NCI-H1436 (cell line): Measurements from ENCODE around the gene ERC1.

Experiments used
- DNase-seq: peaks from one replicate; lab custom pipeline; 2025; lab: John Stamatoyannopoulos, UW

ERC1 gene

DNA sequence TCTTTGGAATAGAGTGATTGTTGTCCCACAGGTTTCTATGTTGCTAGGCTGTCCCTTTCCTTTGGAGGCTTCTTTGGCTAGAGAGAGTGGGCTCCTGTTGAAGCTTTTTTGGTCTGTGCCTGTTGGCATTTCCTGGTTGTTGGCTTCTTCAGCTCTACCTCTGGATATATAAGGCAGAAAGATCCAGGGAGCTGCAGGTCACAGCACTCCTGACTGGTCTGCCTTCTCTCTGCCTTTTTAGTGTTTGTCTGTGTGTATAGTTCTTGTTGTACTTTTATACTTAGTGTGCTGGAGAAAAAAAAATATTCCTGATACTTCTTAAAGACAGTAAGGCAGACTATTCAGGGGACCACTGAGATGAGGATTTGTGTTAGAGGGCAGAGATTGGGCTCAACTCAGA lies 400.7 kb downstream of the ERC1 start:
- no peak for DNase-seq

DNA sequence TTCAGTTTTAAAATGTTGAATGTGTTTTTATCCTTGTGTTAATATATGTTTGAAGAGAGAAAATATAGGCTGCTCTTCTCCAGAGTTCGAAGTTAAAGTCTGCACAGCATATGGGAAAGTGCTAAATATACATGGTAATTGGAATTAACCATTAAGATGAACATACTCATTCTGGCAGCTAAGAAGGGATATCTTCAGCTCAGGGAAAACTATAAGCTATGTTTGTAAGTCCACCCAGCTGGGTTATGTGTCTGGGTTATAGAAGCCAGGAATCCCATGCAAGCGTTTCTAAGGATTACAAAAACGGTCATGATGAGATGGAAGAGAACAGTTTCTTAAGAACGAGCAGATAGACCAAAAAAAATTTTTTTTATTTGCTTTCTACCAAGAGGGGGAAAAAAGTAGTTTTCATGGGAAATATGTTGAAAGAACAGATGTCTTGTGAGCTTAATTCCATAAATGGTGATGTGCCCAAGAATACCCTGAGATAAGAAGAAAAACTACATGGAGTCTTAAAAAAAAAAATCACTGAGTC lies 404.5 kb downstream of the ERC1 start:
- no peak for DNase-seq

DNA sequence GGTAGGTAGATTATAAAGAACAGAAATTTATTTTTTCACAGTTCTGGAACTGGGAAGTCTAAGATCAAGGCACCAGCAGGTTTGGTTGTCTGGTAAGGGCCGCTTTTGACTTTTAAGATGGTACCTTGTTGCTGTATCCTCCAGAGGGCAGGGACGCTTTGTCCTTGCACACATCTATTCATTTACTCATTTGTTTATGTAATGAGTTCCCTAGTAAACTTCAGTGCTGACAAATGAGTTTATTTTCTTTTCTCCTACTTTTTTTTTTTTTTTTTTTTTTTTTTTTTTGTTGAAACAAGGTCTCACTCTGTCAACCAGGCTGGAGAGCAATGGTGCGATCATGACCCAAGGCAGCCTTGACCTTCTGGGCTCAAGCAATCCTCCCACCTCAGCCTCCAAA lies 407.6 kb downstream of the ERC1 start:
- no peak for DNase-seq

DNA sequence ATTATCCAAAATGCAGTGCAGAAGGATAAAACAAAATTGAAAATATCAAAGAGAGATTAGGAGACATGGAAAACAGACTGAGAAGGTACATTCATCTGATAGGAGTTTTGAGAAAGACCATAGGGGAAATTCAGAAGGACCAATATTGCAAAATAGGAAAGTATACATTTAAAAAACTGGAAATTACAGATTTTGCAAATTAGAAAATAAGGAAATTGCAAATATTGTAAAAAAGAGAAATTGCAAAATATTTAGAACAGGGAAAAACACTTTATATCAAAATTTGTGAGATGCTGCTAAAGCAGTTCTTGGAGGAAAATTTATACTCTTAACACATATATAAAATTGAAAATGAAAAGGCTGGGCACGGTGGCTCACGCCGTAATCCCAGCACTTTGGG lies 410.9 kb downstream of the ERC1 start:
- DNase-seq = no peak

DNA sequence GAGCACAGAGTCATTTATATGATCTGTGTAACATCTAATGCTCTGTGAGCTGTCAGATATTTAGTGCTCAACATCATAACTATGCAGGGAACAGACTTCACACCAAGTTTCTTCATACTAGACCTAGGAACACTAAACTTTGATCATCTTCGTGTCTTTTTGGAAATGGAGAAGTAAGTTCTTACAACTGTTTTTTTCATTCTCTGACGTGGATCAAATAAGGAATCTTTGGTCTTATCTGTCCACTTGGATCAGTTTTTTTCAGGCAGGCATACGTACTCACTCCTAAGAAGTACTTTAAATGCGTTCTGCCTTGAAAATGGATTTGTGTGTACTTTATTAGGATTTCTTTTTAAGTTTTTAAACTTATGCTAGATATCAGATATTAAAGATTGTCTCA lies 412.4 kb downstream of the ERC1 start:
- no peak for DNase-seq

DNA sequence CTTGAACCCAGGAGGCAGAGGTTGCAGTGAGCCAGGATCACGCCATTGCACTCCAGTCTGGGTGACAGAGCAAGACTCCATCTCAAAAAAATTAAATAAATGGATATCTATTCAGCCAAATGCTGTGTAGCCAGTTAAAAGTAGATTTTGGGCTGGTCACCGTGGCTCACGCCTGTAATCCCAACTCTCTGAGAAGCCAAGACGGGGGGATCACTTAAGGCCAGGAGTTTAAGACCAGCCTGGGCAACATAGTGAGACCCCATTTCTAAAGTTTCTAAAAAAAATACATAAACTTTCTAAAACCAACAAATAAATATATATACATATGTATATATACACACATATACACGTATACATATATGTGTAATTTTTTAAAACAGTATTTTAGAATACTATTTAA lies 414.6 kb downstream of the ERC1 start:
- DNase-seq = no peak

DNA sequence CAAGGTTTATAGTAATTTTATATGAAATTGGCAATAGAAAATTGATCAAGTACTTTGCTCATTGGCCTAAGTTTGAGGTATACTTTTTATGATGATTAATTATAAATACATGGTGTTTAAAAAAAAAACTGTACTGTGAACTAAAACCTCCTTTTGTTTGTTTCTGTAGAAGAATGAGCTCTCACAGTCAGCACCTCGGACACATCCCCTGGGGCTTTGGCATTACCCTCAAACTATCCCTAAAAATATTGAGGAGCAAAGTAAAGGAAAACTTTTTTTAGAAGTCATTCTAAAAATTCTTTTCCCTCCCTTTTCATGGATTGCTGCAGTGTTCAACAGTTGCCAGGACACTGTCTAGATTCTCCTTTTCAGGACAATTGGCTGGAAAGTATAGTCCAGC lies 419.8 kb downstream of the ERC1 start:
- no peak for DNase-seq

DNA sequence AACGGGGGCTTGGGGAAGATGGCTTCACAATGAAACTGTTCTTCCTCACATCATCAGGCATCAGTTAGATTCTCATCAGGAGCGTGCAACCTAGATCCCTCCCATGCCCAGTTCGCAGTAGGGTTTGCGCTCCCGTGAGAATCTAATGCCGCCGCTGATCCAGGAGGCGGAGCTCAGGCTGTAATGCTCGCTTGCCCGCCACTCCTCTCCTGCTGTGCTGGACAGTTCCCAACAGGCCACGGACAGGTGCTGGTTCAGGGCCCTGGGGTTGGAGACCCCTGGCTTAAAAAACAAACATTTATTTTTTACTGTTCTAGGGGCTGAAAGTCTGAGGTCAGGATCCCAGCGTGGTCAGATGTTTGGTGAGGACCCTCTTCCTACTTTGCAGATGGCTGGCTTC lies 422.9 kb downstream of the ERC1 start:
- no peak for DNase-seq

DNA sequence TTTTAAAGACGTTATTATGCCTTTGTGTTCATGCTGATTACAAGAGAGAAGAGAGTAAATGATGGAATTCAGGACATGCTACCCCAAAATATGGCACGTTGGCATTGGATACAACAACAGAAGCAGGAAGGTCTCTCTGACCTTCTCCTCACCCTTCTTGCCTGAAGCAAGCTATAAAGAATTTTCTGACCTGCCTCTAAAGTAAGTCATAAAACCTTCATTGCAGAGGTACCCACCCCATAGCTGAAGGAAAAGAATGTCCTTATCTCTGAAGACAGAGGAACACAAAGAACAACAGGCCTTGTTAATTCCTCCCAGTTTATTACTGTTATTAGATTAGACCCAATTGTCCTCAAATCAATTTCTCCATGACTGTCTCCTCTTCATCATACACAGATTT lies 427.1 kb downstream of the ERC1 start:
- DNase-seq = no peak

DNA sequence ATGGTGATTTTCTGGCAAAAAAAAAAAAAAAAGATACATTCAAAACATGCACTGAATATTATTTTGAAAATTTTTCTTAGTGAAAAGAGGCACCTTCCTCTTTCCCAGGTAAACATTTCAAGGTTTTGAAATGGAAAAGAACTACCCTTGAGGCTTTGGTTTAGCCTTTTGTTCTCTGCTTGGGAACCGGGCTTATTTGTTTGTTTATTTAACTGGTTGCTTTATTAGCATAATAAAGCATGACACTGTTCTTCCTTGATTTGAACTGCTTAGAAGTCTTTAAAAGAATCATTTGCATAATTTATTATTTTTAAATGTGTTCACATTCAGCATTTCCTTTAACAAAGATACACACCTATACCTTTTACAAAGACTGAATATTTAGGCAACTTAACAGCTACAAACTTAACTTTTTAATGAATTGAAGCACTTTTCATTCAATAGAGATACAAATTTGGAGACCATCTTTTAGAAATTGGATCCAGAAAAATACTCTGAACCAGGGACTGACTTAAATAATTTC lies 428.9 kb downstream of the ERC1 start:
- no peak for DNase-seq

DNA sequence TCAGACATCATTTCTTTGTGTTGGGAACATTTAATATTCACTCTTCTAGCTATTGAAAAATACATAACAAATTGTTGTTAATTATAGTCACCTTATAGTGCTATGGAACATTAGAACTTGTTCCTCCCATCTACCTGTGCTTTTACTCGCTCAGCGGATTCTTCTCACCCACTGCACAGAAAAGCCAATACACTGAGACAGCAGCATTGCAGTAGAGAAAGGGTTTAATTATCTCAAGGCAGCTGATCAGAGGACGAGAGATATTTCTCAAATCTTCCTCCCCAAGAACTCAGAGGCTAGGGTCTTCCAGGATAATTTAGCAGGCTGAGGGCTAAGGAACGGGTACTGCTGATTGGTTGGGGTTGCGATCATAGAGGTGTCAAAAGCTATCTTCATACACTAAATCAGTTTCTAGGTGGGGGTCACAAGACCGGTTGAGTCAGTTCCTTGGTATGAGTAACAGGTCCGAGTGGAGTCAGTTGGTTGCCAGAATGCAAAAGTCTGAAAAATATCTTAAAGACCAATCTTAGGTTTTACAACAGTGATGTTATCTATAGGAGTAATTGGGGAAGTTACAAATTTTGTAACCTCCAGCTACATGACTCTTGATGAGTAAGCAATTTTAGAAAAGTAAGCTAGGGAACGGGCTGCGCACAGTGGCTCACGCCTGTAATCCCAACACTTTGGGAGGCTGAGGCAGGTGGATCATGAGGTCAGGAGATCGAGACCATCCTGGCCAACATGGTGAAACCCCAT lies 430.2 kb downstream of the ERC1 start:
- no peak for DNase-seq

DNA sequence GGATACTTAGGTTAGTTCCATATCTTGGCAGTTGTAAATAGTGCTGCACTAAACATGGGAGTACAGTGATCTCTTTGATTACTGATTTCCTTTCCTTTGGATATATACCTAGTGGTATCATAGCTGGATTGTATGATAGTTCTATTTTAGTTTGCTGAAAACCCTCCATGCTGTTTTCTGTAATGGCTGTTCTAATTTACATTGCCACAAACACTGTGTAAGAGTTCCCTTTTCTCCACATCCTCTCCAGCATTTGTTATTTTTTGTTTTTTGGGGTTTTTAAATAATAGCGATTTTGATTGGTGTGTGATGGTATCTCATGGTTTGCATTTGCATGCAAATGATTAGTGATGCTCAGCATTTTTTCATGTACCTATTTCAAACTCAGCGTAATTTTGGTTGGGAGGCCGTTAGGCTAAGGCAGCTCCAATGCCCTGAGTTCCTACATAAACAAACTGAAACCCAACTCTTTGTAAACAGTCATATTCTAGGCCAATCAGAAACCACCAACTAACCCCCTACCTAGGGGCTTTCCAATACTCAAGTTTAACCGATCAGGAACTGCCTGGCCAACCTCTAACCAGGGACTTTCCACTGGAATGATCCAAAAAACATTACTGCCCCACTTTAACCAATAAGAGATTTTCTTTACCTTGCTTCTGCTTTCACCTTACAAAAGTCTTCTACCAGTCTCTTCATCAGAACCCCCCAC lies 431.7 kb downstream of the ERC1 start:
- DNase-seq = no peak

DNA sequence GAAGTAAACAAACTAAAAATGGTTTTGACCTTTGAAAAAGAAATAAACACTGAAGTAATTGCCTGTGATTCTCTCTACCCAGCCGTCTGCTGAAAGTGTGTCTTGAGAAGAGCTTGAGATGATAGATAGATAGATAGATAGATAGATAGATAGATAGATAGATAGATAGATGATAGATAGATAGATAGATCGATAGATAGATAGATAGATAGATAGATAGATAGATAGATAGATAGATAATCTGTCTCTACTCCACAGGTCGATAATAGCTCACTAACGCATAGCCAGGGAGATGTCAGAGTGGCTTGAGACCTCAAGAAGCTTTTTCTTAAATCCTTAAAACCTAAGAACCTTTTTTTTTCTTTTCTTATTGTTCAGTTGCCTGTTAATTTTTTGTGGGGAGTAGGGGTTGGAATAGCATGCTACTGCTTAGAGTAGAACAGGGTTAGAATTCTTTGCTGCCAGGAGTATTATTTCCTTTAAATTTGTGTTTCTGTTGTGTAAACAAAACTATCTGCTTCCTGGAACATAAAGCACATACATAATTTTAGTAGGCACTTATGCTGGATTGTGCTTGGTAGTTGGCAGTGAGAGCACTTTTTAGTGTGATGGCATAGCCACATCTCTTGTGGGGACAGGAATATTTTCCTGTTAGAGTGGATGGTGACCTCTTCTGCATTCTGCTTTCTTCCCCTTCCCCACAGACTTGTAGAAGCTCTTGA lies 433.8 kb downstream of the ERC1 start:
- no peak for DNase-seq

DNA sequence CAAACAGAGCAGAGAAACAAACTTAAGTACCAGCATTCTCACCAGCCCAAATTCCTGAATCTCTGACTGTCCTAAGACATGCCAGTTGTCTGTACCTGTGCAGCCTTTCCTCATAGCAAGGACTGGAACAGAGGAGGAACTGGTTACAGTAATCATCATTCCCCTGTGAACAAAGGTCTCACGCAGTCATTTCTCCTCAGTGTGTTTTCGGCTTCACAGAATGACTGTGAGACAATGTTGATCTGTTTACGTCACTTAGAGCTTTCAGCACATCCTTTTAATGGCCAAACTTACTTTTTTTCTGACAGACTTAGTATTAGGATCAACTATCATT lies 434.3 kb downstream of the ERC1 start:
- no peak for DNase-seq

DNA sequence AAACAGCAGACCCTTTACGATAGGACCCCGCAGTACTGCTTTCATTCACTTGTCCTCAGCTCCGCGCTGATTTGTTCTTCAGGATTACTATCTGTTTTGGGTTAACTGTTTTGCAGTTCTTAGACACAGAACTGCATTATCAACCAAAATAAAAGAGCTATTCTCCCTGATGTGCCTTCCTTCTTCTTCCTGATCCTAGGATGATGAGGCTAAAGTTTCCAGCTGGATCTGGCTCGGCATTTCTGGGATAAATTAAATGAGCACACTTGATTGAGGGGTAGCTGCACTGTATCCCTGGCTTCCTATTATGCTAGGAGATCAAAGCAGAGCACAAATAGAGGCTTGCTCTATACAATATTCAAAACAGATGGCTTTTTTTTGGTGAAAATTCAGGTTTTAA lies 437.6 kb downstream of the ERC1 start:
- DNase-seq = no peak

DNA sequence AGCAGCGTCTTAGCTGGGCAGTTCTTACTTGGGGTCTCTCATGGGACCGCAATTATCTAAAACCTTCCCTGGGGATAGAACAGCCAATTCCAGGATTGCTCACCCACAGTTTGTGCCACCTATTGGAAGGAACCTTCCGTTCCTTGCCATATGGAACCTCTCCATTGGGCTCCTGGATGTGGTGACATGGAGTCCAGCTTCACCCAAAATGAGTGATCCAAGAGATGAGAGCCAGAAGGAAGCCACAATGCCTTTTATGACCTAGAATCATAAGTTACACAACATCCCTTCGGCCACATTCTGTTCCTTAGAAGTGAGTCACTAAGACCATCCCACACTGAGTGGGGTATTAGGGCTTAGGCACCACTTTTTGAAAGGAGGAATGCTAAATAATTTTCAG lies 439.0 kb downstream of the ERC1 start:
- DNase-seq = no peak

DNA sequence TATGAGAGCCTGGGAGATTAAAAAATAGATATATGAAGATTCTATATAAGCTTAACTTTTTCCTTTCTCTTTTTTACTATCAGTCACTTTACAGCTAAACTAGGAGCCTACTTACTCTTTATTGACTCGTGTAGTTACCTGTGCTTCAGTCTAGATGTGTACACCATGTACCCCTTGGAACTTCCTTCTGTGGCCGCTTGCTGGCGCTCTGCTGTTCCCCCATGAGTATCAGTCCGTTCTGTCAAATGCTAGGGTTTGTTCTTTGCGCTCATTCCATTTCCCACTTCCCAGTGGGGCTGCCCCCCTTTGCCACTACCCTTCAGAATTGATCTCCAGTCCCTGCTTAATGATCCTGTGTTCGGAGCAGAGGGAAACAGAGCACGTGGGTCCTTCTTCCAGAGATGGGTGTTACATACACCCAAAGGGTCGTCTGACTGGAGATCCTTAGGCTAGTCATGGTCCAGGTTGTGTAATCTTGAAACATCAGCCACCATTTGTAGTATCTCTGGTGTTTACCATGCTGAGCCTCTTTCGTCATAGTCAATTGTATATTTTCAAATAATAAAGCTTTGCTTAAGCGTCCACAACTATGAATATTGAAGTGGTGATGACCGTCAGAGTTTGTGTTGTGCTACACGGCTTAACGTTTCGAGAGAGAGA lies 443.4 kb downstream of the ERC1 start:
- DNase-seq = no peak

DNA sequence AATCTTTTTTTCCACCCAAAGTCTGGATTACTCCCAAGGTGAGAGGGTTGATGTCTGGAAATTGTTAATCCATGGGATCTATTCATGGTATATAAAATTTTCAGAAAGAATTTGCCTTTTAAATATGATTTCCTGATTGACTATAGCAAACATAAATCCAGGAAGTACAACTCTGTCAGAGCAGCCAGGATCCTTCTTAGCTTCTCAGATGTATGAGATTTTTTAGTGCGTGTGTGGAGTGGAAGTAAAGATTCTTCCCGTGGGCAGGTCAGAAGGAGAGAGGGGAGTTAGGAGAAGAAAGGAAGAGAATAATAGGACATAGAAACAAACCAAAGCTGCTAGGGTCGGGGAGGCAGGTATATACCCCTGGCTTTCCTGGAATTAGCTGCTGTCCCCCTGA lies 444.0 kb downstream of the ERC1 start:
- no peak for DNase-seq

DNA sequence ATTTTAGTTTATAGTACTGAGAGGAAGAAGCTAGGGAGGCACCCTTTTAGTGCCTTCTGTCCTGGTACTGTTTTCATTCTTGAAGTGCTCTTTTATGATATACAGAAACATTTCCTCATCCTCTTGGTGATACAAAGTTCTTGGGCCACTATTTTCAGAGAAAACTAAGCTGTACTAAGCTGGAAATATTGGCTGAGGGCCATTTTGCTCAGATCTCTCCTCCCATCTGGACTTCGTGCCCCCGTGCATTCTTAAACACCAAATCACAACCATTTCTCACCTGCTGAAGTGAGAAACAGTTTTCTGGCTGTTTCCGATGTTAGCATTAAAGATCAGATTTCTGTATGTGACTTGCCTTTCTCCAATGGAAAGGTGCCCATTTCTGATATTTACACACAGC lies 444.4 kb downstream of the ERC1 start:
- no peak for DNase-seq

DNA sequence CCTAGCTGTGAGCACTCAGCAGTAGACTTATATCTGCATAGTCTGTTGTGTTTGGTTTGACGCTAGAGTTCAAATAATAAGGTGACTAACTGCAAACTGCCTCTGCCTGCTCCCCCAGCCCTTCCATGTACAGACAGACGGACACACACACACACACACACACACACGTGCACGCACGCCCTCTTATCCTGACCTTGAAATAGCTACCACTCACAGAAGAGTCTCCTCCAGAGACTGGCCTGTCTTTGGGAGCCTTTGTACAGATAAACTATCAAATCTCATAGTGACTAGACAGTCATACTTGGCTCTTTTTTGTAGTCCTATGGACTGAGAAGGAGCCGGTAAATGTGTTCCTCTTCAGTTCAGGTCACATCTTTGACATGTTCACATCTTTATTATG lies 445.0 kb downstream of the ERC1 start:
- DNase-seq = no peak

DNA sequence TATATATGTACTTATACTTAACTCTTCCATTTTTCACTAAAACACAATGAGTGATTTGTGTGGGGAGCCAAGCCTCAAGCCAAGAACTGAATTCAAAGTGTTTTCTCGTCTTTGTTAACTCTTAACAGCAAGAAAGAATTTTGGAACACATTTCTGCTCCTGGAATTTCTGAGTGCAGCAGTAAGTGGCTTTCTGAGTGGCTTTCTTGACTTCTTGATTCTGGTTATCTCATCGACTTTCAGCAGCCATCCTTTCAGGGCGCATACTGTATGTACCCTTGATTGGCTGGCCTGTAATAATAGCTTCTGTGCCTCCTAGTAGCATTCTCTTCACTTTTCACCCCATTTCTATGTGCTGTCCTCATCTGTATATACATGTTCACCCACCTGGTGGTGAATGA lies 446.0 kb downstream of the ERC1 start:
- DNase-seq = no peak

DNA sequence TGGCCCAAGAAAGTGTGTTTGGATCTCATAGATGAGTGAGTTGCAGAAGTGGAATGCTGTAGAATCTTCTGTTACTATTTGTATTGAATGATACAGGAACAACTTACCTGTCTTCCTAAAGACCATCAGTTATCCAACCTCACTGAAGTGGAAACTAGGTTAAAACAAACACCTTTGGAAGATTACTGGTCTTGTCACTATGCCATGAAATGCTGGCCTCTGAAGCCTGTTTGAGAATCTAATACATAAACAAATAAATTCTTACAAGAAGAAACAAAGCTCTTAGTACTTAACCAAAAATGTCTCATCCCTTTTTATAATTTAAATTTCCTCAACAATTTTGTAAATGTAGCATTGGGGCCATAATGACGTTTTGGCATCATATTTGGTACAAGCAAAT lies 448.2 kb downstream of the ERC1 start:
- no peak for DNase-seq
